CD8-positive, alpha-beta memory T cell (primary cell): ENCODE data around the gene ADGRB3. TPM values are rescaled to one million over a fixed set of nuclear protein-coding genes. Genes with fewer than 3 reads are reported as not detected.
"Not testable (repeated sequence)": the region's sequence is repeated elsewhere in the genome, so short reads cannot be mapped to it uniquely, and the experiment has no call there.

ENCODE experiments used
- CTCF ChIA-PET: fragments of 350-600 bp; sonication (Branson Sonifier 250); formaldehyde crosslinking; loops from one replicate; lab custom pipeline; 2021; ENCODE audit warnings: antibody characterized with exemption; lab: Charles Lee
- POLR2A ChIA-PET: fragments of 350-600 bp; sonication (Branson Sonifier 250); formaldehyde crosslinking; loops from one replicate; lab custom pipeline; 2021; ENCODE audit warnings: antibody characterized with exemption; lab: Charles Lee
- DNase-seq, 5 donors: peaks; one replicate each; pipeline versions ENCODE4 v3.0.0 to v3.0.0-alpha.2; 2020 to 2022; ENCODE audit warnings: mixed read lengths in 1 of 5
- H3K27ac ChIP-seq: one replicate; pipeline ENCODE4 v1.7.0; 2013; ENCODE audit warnings: low read depth, mild to moderate bottlenecking, low read length, moderate library complexity
- H3K27me3 ChIP-seq: 2 replicates; pipeline ENCODE4 v1.7.0; 2013; ENCODE audit warnings: low read length, mild to moderate bottlenecking; ENCODE audit not compliant: insufficient read depth, poor library complexity, severe bottlenecking
- H3K36me3 ChIP-seq: 2 replicates; pipeline ENCODE4 v1.7.0; 2013; ENCODE audit warnings: mild to moderate bottlenecking, low read length, moderate library complexity; ENCODE audit not compliant: insufficient read depth
- H3K4me1 ChIP-seq: 2 replicates; pipeline ENCODE4 v1.7.0; 2013; ENCODE audit warnings: mild to moderate bottlenecking, low read length, moderate library complexity; ENCODE audit not compliant: insufficient read depth
- H3K4me3 ChIP-seq: 2 replicates; pipeline ENCODE4 v1.7.0; 2013; ENCODE audit warnings: mild to moderate bottlenecking, low read length
- H3K9me3 ChIP-seq: 2 replicates; pipeline ENCODE4 v1.7.0; 2013; ENCODE audit warnings: mild to moderate bottlenecking, low read length
- H3K27ac Mint-ChIP-seq, 8 donors: one replicate each; pipeline ENCODE4 v1.8.0; 2020 to 2021; ENCODE audit warnings: mixed read lengths in 8 of 8, mild to moderate bottlenecking in 6 of 8, inconsistent platforms in 3 of 8, moderate library complexity in 3 of 8
- H3K27me3 Mint-ChIP-seq, 2 donors: one replicate each; pipeline ENCODE4 v1.8.0; 2020 to 2021; ENCODE audit warnings: mixed read lengths in 2 of 2, mild to moderate bottlenecking in 1 of 2, moderate library complexity in 1 of 2
- H3K36me3 Mint-ChIP-seq, 3 donors: one replicate each; pipeline ENCODE4 v1.8.0; 2020 to 2021; ENCODE audit warnings: mixed read lengths in 3 of 3, inconsistent platforms in 1 of 3, mild to moderate bottlenecking in 1 of 3
- H3K4me1 Mint-ChIP-seq, 3 donors: one replicate each; pipeline ENCODE4 v1.8.0; 2020 to 2021; ENCODE audit warnings: mixed read lengths in 3 of 3, inconsistent platforms in 1 of 3, mild to moderate bottlenecking in 1 of 3
- H3K4me3 Mint-ChIP-seq, 7 donors: one replicate each; pipeline ENCODE4 v1.8.0; 2020 to 2021; ENCODE audit warnings: mixed read lengths in 7 of 7, mild to moderate bottlenecking in 6 of 7, moderate library complexity in 4 of 7, inconsistent platforms in 2 of 7
- H3K9me3 Mint-ChIP-seq, 5 donors: one replicate each; pipeline ENCODE4 v1.8.0; 2020 to 2022; ENCODE audit warnings: mixed read lengths in 5 of 5, mild to moderate bottlenecking in 3 of 5, moderate library complexity in 2 of 5, inconsistent platforms in 1 of 5
- polyA plus RNA-seq: library from polyadenylated mRNA; unstranded; fragments of 300-500 nt; fragmentation: Illumina TruSeq; gene quantifications from one replicate; pipeline ENCODE4 v1.2.3, GENCODE V29; 2021
- total RNA-seq, 2 experiments: library from RNA; stranded (reverse); gene quantifications; one replicate each; pipeline ENCODE4 v1.2.3, GENCODE V29; 2021

Gene ADGRB3
- total and polyA plus RNA-seq, 3 experiments from 2014 or later, result not detected

- DNase-seq, result no peak
- H3K36me3 ChIP-seq, result no peaks in the 10 kb centered on the region
- H3K4me1 ChIP-seq, result no peaks in the 10 kb centered on the region
- H3K27me3 ChIP-seq, result no peaks in the 10 kb centered on the region
- no peak overlapping the region for H3K4me3 ChIP-seq
- peaks cover 2 to 10% (median 6%) of the 10 kb centered on the region in 5 donors for H3K9me3 Mint-ChIP-seq
- POLR2A ChIA-PET, result no interaction called here
- H3K27ac ChIP-seq, result no peak overlapping the region
- no peaks in the 10 kb centered on the region for H3K36me3 Mint-ChIP-seq
- CTCF ChIA-PET, result no interaction called here
- no peaks in the 10 kb centered on the region for H3K9me3 ChIP-seq
- no peaks in the 10 kb centered on the region for H3K4me1 Mint-ChIP-seq
- H3K27me3 Mint-ChIP-seq, result no peaks in the 10 kb centered on the region
- no peak overlapping the region for H3K4me3 Mint-ChIP-seq
- no peak overlapping the region for H3K27ac Mint-ChIP-seq
Observed at GRCh38 chr6:68911811-68912210, 276.7 kb downstream of the ADGRB3 start.

- H3K27ac ChIP-seq, H3K4me3 ChIP-seq, H3K9me3 ChIP-seq, H3K27ac Mint-ChIP-seq, H3K27me3 Mint-ChIP-seq, DNase-seq, POLR2A ChIA-PET, H3K4me1 Mint-ChIP-seq, H3K36me3 Mint-ChIP-seq, H3K4me1 ChIP-seq, H3K4me3 Mint-ChIP-seq, H3K36me3 ChIP-seq, CTCF ChIA-PET, H3K27me3 ChIP-seq: not testable (repeated sequence)
- peaks cover 4 to 10% (median 6%) of the 10 kb centered on the region in 5 donors for H3K9me3 Mint-ChIP-seq
Observed at GRCh38 chr6:68912805-68913204, 277.7 kb downstream of the ADGRB3 start.

GRCh38 chr6:68915586-68915985 lies 280.5 kb downstream of the ADGRB3 start:
- Mint-ChIP-seq H3K9me3 (peaks cover 4 to 9% (median 6%) of the 10 kb centered on the region in 5 donors), H3K4me1 (no peaks in the 10 kb centered on the region), H3K27ac (no peak overlapping the region), H3K27me3 (no peaks in the 10 kb centered on the region), H3K36me3 (no peaks in the 10 kb centered on the region), H3K4me3 (no peak overlapping the region)
- Histone ChIP-seq H3K9me3 (no peaks in the 10 kb centered on the region), H3K36me3 (no peaks in the 10 kb centered on the region), H3K4me1 (no peaks in the 10 kb centered on the region), H3K4me3 (no peak overlapping the region), H3K27ac (no peak overlapping the region), H3K27me3 (no peaks in the 10 kb centered on the region)
- ChIA-PET CTCF (no interaction called here), POLR2A (no interaction called here)
- no peak for DNase-seq

GRCh38 chr6:68919537-68919936 lies 284.5 kb downstream of the ADGRB3 start:
- no peaks in the 10 kb centered on the region for H3K4me1 ChIP-seq

GRCh38 chr6:68941345-68941744 lies 306.3 kb downstream of the ADGRB3 start:
- Mint-ChIP-seq H3K27me3 (no peaks in the 10 kb centered on the region), H3K36me3 (no peaks in the 10 kb centered on the region), H3K9me3 (peaks cover 0 to 3% (median 1%) of the 10 kb centered on the region in 5 donors), H3K4me1 (no peaks in the 10 kb centered on the region), H3K27ac (no peak overlapping the region), H3K4me3 (no peak overlapping the region)
- no peaks in the 10 kb centered on the region for H3K27me3 ChIP-seq
- no peak overlapping the region for H3K4me3 ChIP-seq
- POLR2A ChIA-PET, result no interaction called here
- no peaks in the 10 kb centered on the region for H3K9me3 ChIP-seq
- H3K36me3 ChIP-seq, result no peaks in the 10 kb centered on the region
- CTCF ChIA-PET, result no interaction called here
- no peak overlapping the region for H3K27ac ChIP-seq
- no peaks in the 10 kb centered on the region for H3K4me1 ChIP-seq
- no peak for DNase-seq

More at GRCh38 chr6:68919537-68919936, 284.5 kb downstream of the ADGRB3 start:
- no peaks in the 10 kb centered on the region for H3K36me3 ChIP-seq
- no peaks in the 10 kb centered on the region for H3K9me3 ChIP-seq
- Mint-ChIP-seq H3K27me3 (no peaks in the 10 kb centered on the region), H3K27ac (no peak overlapping the region), H3K36me3 (no peaks in the 10 kb centered on the region), H3K4me3 (no peak overlapping the region), H3K9me3 (peaks cover 0 to 9% (median 4%) of the 10 kb centered on the region in 5 donors), H3K4me1 (no peaks in the 10 kb centered on the region)
- no peaks in the 10 kb centered on the region for H3K27me3 ChIP-seq
- no peak for DNase-seq
- no peak overlapping the region for H3K27ac ChIP-seq
- CTCF ChIA-PET, result no interaction called here
- POLR2A ChIA-PET, result no interaction called here
- no peak overlapping the region for H3K4me3 ChIP-seq

- no peak overlapping the region for H3K4me3 Mint-ChIP-seq
- H3K4me1 ChIP-seq, result no peaks in the 10 kb centered on the region
- no peak overlapping the region for H3K27ac ChIP-seq
- no peak overlapping the region for H3K4me3 ChIP-seq
- H3K36me3 ChIP-seq, result no peaks in the 10 kb centered on the region
- ChIA-PET CTCF (no interaction called here), POLR2A (no interaction called here)
- no peaks in the 10 kb centered on the region for H3K36me3 Mint-ChIP-seq
- H3K9me3 Mint-ChIP-seq, result peaks cover 0 to 5% (median 2%) of the 10 kb centered on the region in 5 donors
- H3K27ac Mint-ChIP-seq, result no peak overlapping the region
- no peaks in the 10 kb centered on the region for H3K27me3 ChIP-seq
- no peaks in the 10 kb centered on the region for H3K27me3 Mint-ChIP-seq
- no peak for DNase-seq
- H3K4me1 Mint-ChIP-seq, result no peaks in the 10 kb centered on the region
- no peaks in the 10 kb centered on the region for H3K9me3 ChIP-seq
Observed at GRCh38 chr6:68947721-68948120, 312.6 kb downstream of the ADGRB3 start.

- no peaks in the 10 kb centered on the region for H3K27me3 ChIP-seq
- no peaks in the 10 kb centered on the region for H3K4me1 Mint-ChIP-seq
- H3K4me3 ChIP-seq, result no peak overlapping the region
- DNase-seq, result no peak
- H3K4me1 ChIP-seq, result no peaks in the 10 kb centered on the region
- H3K36me3 ChIP-seq, result no peaks in the 10 kb centered on the region
- POLR2A ChIA-PET, result no interaction called here
- no peaks in the 10 kb centered on the region for H3K9me3 ChIP-seq
- H3K9me3 Mint-ChIP-seq, result peaks cover 0 to 8% (median 4%) of the 10 kb centered on the region in 5 donors
- no peak overlapping the region for H3K27ac ChIP-seq
- CTCF ChIA-PET, result no interaction called here
- H3K4me3 Mint-ChIP-seq, result no peak overlapping the region
- H3K27me3 Mint-ChIP-seq, result no peaks in the 10 kb centered on the region
- no peak overlapping the region for H3K27ac Mint-ChIP-seq
- no peaks in the 10 kb centered on the region for H3K36me3 Mint-ChIP-seq
Observed at GRCh38 chr6:68951270-68951669, 316.2 kb downstream of the ADGRB3 start.

- Histone ChIP-seq H3K9me3 (no peaks in the 10 kb centered on the region), H3K36me3 (no peaks in the 10 kb centered on the region), H3K27me3 (no peaks in the 10 kb centered on the region), H3K4me3 (no peak overlapping the region), H3K4me1 (no peaks in the 10 kb centered on the region), H3K27ac (no peak overlapping the region)
- no peak for DNase-seq
- H3K4me1 Mint-ChIP-seq, result no peaks in the 10 kb centered on the region
- H3K27me3 Mint-ChIP-seq, result peaks cover 0 to 2% of the 10 kb centered on the region in 2 donors
- H3K4me3 Mint-ChIP-seq, result no peak overlapping the region
- peaks cover 0 to 6% (median 2%) of the 10 kb centered on the region in 5 donors for H3K9me3 Mint-ChIP-seq
- ChIA-PET POLR2A (no interaction called here), CTCF (no interaction called here)
- H3K27ac Mint-ChIP-seq, result no peak overlapping the region
- H3K36me3 Mint-ChIP-seq, result no peaks in the 10 kb centered on the region
Observed at GRCh38 chr6:68958327-68958726, 323.2 kb downstream of the ADGRB3 start.
